ENCODE results near the gene RASA4B.
"Not testable (repeated sequence)": the region's sequence is repeated elsewhere in the genome, so short reads cannot be mapped to it uniquely, and the experiment has no call there.

- TF ChIP-seq, protein P1, sequence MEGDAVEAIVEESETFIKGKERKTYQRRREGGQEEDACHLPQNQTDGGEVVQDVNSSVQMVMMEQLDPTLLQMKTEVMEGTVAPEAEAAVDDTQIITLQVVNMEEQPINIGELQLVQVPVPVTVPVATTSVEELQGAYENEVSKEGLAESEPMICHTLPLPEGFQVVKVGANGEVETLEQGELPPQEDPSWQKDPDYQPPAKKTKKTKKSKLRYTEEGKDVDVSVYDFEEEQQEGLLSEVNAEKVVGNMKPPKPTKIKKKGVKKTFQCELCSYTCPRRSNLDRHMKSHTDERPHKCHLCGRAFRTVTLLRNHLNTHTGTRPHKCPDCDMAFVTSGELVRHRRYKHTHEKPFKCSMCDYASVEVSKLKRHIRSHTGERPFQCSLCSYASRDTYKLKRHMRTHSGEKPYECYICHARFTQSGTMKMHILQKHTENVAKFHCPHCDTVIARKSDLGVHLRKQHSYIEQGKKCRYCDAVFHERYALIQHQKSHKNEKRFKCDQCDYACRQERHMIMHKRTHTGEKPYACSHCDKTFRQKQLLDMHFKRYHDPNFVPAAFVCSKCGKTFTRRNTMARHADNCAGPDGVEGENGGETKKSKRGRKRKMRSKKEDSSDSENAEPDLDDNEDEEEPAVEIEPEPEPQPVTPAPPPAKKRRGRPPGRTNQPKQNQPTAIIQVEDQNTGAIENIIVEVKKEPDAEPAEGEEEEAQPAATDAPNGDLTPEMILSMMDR (conservative IDR thresholded peaks at IDR 0.05), result not testable (repeated sequence)
- TF ChIP-seq EZH2 (IDR thresholded peaks at IDR 0.05; ENCODE audit: low read depth), result not testable (repeated sequence)
These were observed 17.6 kb upstream of the RASA4B start for GRCh38 chr7:102535062-102535615.
